ENCODE data around the gene SLC25A23.
A peak's percentile ranks its signal among the peaks of the same experiment; 100 is the strongest.

SLC25A23 gene

GRCh38 chr19:6424939-6425731 lies 34.5 kb downstream of the SLC25A23 start:
- peak; percentile 98 for DNase-seq (ENCODE audit: low read depth)

GRCh38 chr19:6424195-6424938 lies 35.2 kb downstream of the SLC25A23 start, which contains the start of gene KHSRP:
TSS of gene KHSRP (minus strand) at chr19:6424811. CDS start at chr19:6424701, 110 bp downstream.
- peak; percentile 29 for DNase-seq (ENCODE audit: low read depth)

- DNase-seq (ENCODE audit: low read depth) = no peak
These were observed 35.9 kb downstream of the SLC25A23 start for GRCh38 chr19:6423499-6424194.

GRCh38 chr19:6421075-6422014 lies 38.2 kb downstream of the SLC25A23 start:
- no peak for DNase-seq (ENCODE audit: low read depth)

- no peak for DNase-seq (ENCODE audit: low read depth)
These were observed 41.0 kb downstream of the SLC25A23 start for GRCh38 chr19:6418562-6418932.

GRCh38 chr19:6417713-6418561 lies 41.7 kb downstream of the SLC25A23 start:
- DNase-seq (ENCODE audit: low read depth) = no peak

GRCh38 chr19:6416658-6417405 lies 42.8 kb downstream of the SLC25A23 start:
- no peak for DNase-seq (ENCODE audit: low read depth)

- no peak for DNase-seq (ENCODE audit: low read depth)
These were observed 43.9 kb downstream of the SLC25A23 start for GRCh38 chr19:6415591-6416190.

- no peak for DNase-seq (ENCODE audit: low read depth)
These were observed 44.6 kb downstream of the SLC25A23 start for GRCh38 chr19:6414793-6415590.

- DNase-seq (ENCODE audit: low read depth) = no peak
These were observed 45.6 kb downstream of the SLC25A23 start for GRCh38 chr19:6413721-6414643.

- DNase-seq (ENCODE audit: low read depth) = no peak
These were observed 46.3 kb downstream of the SLC25A23 start for GRCh38 chr19:6413291-6413690.

GRCh38 chr19:6412447-6413091 lies 47.0 kb downstream of the SLC25A23 start:
- no peak for DNase-seq (ENCODE audit: low read depth)

GRCh38 chr19:6412061-6412446 lies 47.5 kb downstream of the SLC25A23 start:
- no peak for DNase-seq (ENCODE audit: low read depth)

GRCh38 chr19:6409346-6409745 lies 50.2 kb downstream of the SLC25A23 start:
- no peak for DNase-seq (ENCODE audit: low read depth)

- DNase-seq (ENCODE audit: low read depth) = no peak
These were observed 53.2 kb downstream of the SLC25A23 start for GRCh38 chr19:6406401-6406800.

GRCh38 chr19:6402837-6403608 lies 56.6 kb downstream of the SLC25A23 start:
- no peak for DNase-seq (ENCODE audit: low read depth)
